IPS-20b (cell line): ENCODE results near the gene HES7.

Experiments
- H3K27ac ChIP-seq: one replicate; pipeline ENCODE4 v1.5.1; 2013; ENCODE audit warnings: low read length
- H3K27me3 ChIP-seq: 2 replicates; pipeline ENCODE4 v1.6.1; 2013; ENCODE audit warnings: mild to moderate bottlenecking, low read length, inconsistent platforms; ENCODE audit not compliant: insufficient read depth
- H3K36me3 ChIP-seq: 2 replicates; pipeline ENCODE4 v1.6.1; 2013; ENCODE audit warnings: low read depth, mild to moderate bottlenecking, inconsistent platforms, low read length, moderate library complexity; ENCODE audit not compliant: insufficient read depth
- H3K4me1 ChIP-seq: 2 replicates; pipeline ENCODE4 v1.6.1; 2013; ENCODE audit warnings: mild to moderate bottlenecking, control low read depth, inconsistent platforms, low read length, moderate library complexity; ENCODE audit not compliant: insufficient read depth
- H3K4me3 ChIP-seq: 2 replicates; pipeline ENCODE4 v1.5.1; 2013; ENCODE audit warnings: mild to moderate bottlenecking, low read length, inconsistent platforms
- H3K9ac ChIP-seq: 2 replicates; pipeline ENCODE4 v1.6.1; 2013; ENCODE audit warnings: low read depth, mild to moderate bottlenecking, inconsistent platforms, low read length, moderate library complexity
- H3K9me3 ChIP-seq: 2 replicates; pipeline ENCODE4 v1.6.1; 2013; ENCODE audit warnings: mild to moderate bottlenecking, low read depth, low read length, inconsistent platforms; ENCODE audit not compliant: insufficient read depth

Gene HES7

DNA sequence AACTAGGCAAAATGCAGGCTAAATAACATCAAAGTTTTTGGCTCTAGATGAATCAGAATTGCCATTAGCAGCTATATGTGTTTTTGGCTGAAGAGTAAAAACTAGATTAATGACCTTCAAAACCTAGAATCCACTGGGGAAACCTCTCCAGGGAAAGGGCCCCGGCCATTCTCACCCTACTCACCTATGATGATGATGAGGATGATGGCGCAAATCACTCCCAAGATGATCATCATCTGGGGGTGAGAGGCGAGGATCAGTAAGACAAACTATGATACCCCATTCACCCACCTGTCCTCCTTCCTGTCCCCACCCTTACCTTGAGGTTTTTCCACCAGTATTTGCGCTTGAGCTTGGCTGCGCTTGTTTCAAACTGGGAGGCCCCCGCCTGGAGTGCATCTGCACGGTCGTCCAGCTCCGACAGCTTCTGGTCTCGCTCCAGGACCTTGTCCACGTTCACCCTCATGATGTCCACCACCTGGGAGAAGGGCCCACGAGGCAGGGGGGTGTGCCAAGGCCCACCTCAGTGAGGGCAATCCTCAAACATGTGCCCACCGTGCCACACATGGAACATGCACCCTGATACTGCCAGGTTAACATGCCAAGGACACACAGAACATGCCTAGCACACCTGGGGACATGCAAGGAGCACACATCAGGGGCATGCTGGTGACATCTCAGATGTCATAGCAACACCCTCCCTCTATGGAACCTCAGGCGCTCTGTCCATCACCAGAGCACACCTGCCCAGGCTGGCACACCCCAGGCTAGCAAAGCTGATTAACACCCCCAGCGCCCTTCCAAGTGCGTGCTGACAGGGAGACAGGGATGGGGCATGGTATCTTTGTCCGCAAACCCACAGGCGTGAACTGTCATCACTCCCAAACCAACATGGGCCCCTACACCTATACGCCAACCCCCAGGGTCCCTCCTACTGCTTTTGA lies 37.7 kb upstream of the HES7 start:
- H3K9me3 ChIP-seq, result no peaks in the 10 kb centered on the region
- H3K4me1 ChIP-seq, result peaks cover 20% of the 10 kb centered on the region
- peaks cover 22% of the 10 kb centered on the region for H3K36me3 ChIP-seq
- peak overlapping the region; percentile 83 for H3K4me3 ChIP-seq
- peak overlapping the region; percentile 57 for H3K27ac ChIP-seq
- peak overlapping the region; percentile 87 for H3K9ac ChIP-seq
- no peaks in the 10 kb centered on the region for H3K27me3 ChIP-seq

DNA sequence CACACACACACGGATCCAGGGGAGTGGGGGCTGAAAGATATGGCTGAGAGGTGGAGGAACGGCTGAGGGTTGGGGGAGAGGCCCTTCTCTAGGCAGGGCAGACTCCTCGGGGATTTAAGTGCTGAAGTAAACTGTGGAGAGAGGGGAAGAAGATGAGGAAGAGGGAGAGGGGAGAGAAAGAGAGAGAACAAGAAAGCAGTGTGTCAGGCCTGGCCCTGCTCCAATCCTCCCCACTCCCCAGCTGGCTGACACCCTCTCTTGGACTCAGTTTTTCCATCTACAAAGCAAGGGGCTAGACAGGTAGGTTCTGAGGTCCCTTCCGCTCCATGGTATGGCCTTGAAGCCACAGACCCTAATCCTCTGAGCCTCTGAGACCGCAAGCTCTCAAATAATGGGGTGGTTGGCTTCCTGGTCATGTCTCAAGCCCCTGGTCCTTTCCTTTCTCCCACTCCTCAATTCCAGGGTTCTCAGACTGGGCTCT lies 36.9 kb upstream of the HES7 start:
- H3K27ac ChIP-seq, result no peak overlapping the region
- H3K27me3 ChIP-seq, result no peaks in the 10 kb centered on the region
- H3K9me3 ChIP-seq, result no peaks in the 10 kb centered on the region
- H3K9ac ChIP-seq, result no peak overlapping the region; the same call in 1 of the 2 replicates
- H3K4me3 ChIP-seq, result no peak overlapping the region
- H3K36me3 ChIP-seq, result peaks cover 22% of the 10 kb centered on the region
- H3K4me1 ChIP-seq, result peaks cover 20% of the 10 kb centered on the region

DNA sequence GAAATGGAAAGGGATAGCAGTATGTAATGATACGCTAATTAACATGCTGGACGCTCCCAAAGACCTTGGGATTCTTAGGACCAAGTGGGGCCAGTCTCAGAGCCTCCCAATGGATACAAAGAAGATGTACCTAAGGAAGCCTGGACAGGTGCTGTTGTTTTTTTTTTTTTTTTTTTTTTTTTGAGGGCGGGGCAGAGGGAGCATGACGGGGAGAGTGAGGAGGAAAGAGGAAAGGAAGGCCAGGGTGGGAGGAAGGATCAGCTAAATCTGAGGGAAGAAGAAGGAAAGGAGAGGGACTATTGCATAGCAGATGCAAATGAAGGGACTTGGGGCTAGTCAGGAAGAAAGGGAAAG lies 36.3 kb upstream of the HES7 start:
- Histone ChIP-seq H3K27me3 (no peaks in the 10 kb centered on the region), H3K9ac (no peak overlapping the region), H3K4me1 (peaks cover 25% of the 10 kb centered on the region), H3K9me3 (no peaks in the 10 kb centered on the region), H3K4me3 (no peak overlapping the region), H3K36me3 (peaks cover 22% of the 10 kb centered on the region), H3K27ac (no peak overlapping the region)

DNA sequence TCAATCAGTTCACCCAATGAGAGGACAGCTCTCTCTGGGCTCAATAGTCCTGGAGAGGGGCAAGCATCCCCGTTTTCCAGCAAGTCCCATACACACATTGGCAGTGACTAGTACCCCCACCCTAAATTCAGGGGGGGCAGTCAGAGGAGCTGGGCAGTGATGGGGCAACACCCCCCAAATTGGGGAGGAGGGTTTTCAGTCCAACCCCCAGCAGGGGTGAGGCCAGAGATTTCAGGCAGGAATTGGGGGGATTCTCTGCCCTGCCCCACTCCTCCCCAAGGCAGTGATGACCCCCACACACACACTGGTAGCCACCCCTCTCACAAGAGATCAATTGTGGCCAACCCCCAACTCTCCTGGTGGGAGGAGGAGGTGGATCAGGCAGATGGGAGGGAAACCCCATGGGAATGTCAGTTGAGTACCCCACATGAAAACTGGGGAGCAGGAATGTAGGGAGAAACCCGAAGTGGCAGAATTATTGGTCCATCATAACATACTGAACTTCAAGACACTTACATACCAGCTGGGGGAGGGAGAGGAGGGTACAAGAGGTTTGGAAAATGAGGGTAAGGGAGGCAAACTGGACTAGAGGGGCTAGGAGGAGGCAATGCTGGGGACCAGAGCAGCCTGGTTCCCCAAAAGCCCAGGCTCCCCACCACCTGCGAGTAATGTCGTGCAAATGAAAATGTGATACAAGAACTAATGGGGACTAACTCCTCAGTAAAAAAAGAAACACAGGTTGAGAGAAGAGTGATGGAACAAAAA lies 35.7 kb upstream of the HES7 start:
- Histone ChIP-seq H3K36me3 (peaks cover 22% of the 10 kb centered on the region), H3K4me1 (peaks cover 24% of the 10 kb centered on the region), H3K4me3 (no peak overlapping the region), H3K9me3 (no peaks in the 10 kb centered on the region), H3K9ac (no peak overlapping the region), H3K27ac (no peak overlapping the region), H3K27me3 (no peaks in the 10 kb centered on the region)

DNA sequence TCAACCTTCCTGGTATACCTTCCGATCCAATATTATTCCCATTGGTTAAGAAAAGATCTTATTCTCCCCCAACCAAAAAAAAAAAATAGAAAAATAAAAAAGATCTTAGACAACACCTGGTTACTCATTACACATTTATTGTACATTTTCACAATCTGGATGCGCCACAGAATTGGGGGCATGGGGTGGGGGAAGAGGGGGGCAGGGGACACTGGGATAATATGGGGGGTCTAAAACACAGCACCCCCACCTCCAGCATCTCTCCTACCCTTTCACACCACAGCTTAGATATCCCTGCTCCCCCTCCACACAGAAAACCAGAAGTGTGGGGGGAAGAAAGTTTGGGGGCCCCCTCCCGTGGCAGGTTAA lies 35.1 kb upstream of the HES7 start:
- Histone ChIP-seq H3K9ac (no peak overlapping the region), H3K27ac (no peak overlapping the region), H3K4me3 (no peak overlapping the region), H3K36me3 (peaks cover 22% of the 10 kb centered on the region), H3K9me3 (no peaks in the 10 kb centered on the region), H3K27me3 (no peaks in the 10 kb centered on the region), H3K4me1 (peaks cover 21% of the 10 kb centered on the region)

DNA sequence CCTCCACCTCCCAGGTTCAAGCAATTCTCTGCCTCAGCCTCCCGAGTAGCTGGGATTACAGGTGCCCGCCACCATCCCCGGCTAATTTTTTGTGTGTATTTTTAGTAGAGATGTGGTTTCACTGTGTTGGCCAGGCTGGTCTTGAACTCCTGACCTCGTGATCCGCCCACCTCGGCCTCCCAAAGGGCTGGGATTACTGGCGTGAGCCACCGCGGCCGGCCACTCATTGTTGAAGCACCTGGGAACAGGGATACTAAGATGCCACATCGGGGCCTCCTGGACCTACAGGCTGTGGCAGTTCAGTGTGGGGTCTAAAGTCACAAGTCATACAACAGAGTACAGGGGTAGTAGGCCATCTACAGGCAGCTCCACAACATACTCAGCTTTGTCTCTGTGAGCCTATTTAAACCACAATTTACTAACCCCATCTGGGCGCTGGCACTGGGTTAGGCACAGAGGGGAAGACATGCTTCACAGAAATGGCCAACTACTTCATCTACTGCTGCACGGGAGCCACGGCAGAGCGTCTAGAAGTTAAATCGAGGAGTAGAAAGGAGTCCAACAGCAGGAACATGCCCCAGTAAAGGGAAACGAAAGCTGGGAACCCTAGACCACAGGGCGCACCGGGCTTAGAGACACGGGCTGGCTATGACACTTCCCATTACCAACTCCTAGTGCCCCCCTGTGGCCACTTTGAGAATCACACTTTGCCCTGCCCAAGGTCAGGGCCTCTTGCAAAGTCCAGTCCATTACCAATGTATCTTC lies 34.5 kb upstream of the HES7 start:
- H3K9me3 ChIP-seq, result no peaks in the 10 kb centered on the region
- peaks cover 17% of the 10 kb centered on the region for H3K4me1 ChIP-seq
- H3K36me3 ChIP-seq, result peaks cover 22% of the 10 kb centered on the region
- H3K27me3 ChIP-seq, result no peaks in the 10 kb centered on the region
- H3K27ac ChIP-seq, result no peak overlapping the region
- no peak overlapping the region for H3K9ac ChIP-seq
- no peak overlapping the region for H3K4me3 ChIP-seq

DNA sequence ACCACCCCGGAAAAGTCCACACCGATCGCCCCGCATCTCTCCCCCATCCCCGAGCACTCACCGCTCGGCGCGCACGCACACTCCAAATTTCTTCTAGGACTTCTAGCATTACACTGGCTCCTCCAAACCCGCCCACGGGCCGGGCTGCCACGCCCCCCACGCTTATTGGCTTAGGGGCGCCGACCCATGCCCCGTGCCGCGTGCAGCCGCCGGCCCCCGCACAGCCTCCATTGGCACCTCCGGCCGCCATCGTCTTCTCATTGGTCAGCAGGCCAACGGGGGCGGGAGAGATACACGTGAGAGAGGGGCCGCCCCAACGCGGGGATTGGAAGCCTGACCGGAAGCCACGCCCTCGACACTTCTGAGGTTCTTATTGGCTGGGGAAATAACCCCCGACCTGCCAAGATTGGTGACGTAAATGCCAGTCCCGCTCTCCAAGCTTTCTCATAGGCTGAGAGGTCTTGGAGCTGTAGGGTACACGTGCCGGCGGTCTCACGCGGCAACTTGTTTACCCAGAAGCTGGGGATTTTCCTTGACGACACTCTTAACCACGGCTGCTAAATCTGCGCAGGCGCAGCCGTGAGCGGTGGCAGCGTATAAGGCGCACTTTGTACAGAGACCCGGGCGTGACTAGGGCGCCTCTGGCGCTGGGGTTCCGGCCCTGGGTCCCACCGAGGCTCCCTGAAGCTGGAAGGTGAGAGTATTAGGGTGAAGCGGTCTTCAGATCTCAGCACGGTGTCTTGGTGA lies 32.5 kb upstream of the HES7 start:
- peak overlapping the region; percentile 89 for H3K27ac ChIP-seq
- H3K36me3 ChIP-seq, result peaks cover 19% of the 10 kb centered on the region
- peaks cover 12% of the 10 kb centered on the region; the same call in 1 of the 2 replicates for H3K4me1 ChIP-seq
- no peaks in the 10 kb centered on the region for H3K9me3 ChIP-seq
- peak overlapping the region; percentile 93 for H3K4me3 ChIP-seq
- peak overlapping the region; percentile 94 for H3K9ac ChIP-seq
- H3K27me3 ChIP-seq, result no peaks in the 10 kb centered on the region

DNA sequence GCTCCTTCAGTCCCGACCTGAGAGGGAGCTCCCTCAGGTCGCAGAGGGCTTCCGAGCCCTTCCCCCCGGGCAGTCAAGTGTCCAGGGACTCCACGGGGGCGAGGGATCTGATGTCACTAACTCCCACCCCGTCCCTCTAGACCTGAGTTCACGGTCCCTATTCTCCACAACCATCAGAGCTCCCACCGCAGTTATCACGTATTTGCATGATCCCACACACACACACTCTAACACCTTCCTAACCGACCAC lies 32.0 kb upstream of the HES7 start:
- no peaks in the 10 kb centered on the region for H3K9me3 ChIP-seq
- H3K9ac ChIP-seq, result peak overlapping the region; percentile 87; the same call in 1 of the 2 replicates
- peaks cover 14% of the 10 kb centered on the region for H3K36me3 ChIP-seq
- peaks cover 12% of the 10 kb centered on the region; the same call in 1 of the 2 replicates for H3K4me1 ChIP-seq
- H3K4me3 ChIP-seq, result peak overlapping the region; percentile 93
- H3K27me3 ChIP-seq, result no peaks in the 10 kb centered on the region
- H3K27ac ChIP-seq, result no peak overlapping the region

DNA sequence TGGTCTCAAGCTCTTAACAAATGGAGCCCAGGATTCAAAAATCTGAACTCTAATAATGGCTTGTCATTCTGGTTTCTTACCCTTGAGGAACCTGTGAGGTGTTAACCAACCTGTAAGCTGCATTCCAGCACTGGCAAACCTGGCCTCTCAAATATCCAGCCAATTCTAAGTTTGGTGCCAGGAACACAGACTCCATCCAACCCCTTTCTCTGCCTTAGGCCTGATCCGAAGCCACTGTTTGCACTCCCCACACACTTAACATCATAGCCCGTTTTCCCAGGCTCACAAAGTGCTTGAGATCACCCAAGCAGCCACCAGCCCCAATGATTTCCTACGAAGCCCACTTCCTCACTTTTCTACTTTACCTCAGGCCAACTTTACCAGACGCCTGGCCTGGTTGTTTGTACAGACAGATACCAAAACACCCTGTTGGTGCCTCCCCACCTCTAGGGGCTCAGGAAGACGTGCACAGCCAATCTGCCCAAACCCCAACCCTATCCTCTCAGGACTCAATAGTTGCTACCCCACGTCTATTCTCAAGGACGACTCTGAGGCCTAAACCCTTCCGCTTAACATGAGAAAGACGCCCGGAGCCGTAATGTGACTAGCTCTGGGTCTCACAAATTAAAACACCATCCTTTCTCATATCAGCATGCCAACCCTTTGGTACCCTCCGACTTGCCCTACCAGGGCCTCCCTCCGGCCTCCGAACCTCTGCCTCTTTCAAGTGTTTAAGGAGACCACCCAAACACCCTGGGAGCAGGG lies 31.5 kb upstream of the HES7 start:
- Histone ChIP-seq H3K4me3 (peak overlapping the region; percentile 93), H3K36me3 (peaks cover 10% of the 10 kb centered on the region), H3K4me1 (peaks cover 12% of the 10 kb centered on the region; the same call in 1 of the 2 replicates), H3K27ac (no peak overlapping the region), H3K9me3 (no peaks in the 10 kb centered on the region), H3K27me3 (no peaks in the 10 kb centered on the region), H3K9ac (peak overlapping the region; percentile 87; the same call in 1 of the 2 replicates)

DNA sequence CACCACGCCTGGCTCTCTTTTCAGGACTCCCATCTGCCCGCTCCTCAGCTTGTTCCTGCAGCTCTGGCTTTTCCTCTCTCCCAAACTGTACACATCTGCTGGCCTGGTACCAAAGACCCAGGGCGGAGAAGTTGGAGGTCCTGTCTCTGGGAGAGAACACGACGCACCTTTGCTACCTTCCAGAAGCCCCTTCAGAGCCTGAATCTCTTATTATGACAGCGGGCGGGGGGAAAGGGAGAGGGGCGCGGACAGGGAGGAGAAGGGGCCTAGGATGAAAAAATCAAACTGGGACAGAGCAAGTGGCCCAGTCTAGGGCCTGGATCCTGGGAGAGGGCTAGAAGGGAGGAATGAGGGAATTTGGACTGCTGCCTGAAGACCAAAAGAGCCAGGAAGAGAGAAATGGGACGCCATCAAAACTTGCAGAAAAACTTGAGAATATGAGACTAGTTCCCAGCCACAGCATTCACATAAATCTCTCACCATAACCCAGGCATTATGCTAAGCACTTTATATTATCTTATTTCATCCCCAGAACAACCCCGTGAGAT lies 30.8 kb upstream of the HES7 start:
- H3K4me1 ChIP-seq, result peaks cover 12% of the 10 kb centered on the region; the same call in 1 of the 2 replicates
- no peak overlapping the region for H3K27ac ChIP-seq

More for the DNA sequence above, 30.8 kb upstream of the HES7 start:
- H3K9me3 ChIP-seq, result no peaks in the 10 kb centered on the region
- H3K4me3 ChIP-seq, result peak overlapping the region; percentile 93
- peaks cover 13% of the 10 kb centered on the region for H3K36me3 ChIP-seq
- H3K27me3 ChIP-seq, result no peaks in the 10 kb centered on the region
- H3K9ac ChIP-seq, result peak overlapping the region; percentile 62; the same call in 1 of the 2 replicates
